Lung (tissue), 12 donors: Measurements from ENCODE around the gene SUMO2. TPM values are rescaled to one million over a fixed set of nuclear protein-coding genes. Genes with fewer than 3 reads are reported as not detected.
A peak's percentile ranks its signal among the peaks of the same experiment; 100 is the strongest.

Experiments used
- ATAC-seq: fragments of 200-7000 bp; cut with Tn5 transposase; one replicate; pipeline ENCODE4 v1.9.1; 2020; ENCODE audit warnings: moderate number of reproducible peaks; ENCODE audit not compliant: insufficient read depth, low FRiP score
- DNase-seq, 3 donors: peaks; one replicate each; pipeline ENCODE4 v3.0.0-alpha.2; 2013 to 2017
- H3K27ac ChIP-seq, 2 donors: one replicate each; pipeline ENCODE4 v1.5.1; 2013; ENCODE audit warnings: mild to moderate bottlenecking in 2 of 2, moderate library complexity in 2 of 2, control low read depth in 1 of 2, inconsistent platforms in 1 of 2, low read depth in 1 of 2, low read length in 1 of 2
- H3K27me3 ChIP-seq, 3 donors: one replicate each; pipeline ENCODE4 v1.5.1; 2013; ENCODE audit warnings: low read length in 2 of 3; ENCODE audit not compliant: control insufficient read depth in 3 of 3, insufficient read depth in 3 of 3
- H3K36me3 ChIP-seq, 4 donors: one replicate each; pipeline ENCODE4 v1.5.1; 2013; ENCODE audit warnings: low read length in 4 of 4, mild to moderate bottlenecking in 1 of 4, moderate library complexity in 1 of 4; ENCODE audit not compliant: control insufficient read depth in 4 of 4, insufficient read depth in 4 of 4
- H3K4me1 ChIP-seq, 5 donors: one replicate each; pipeline ENCODE4 v1.5.1; 2013; ENCODE audit warnings: low read length in 5 of 5, mild to moderate bottlenecking in 2 of 5, moderate library complexity in 1 of 5; ENCODE audit not compliant: control insufficient read depth in 5 of 5, insufficient read depth in 5 of 5
- H3K4me3 ChIP-seq: one replicate; pipeline ENCODE4 v1.5.1; 2013; ENCODE audit warnings: mild to moderate bottlenecking, control low read depth, moderate library complexity
- H3K9ac ChIP-seq, 2 donors: one replicate each; pipeline ENCODE4 v1.5.1; 2013; ENCODE audit warnings: low read length in 2 of 2, control low read depth in 1 of 2; ENCODE audit not compliant: insufficient read depth in 1 of 2
- H3K9me3 ChIP-seq, 4 donors: one replicate each; pipeline ENCODE4 v1.5.1; 2013; ENCODE audit warnings: low read length in 3 of 4, mild to moderate bottlenecking in 1 of 4, moderate library complexity in 1 of 4; ENCODE audit not compliant: control insufficient read depth in 4 of 4, insufficient read depth in 3 of 4
- WGBS, 2 donors: extraction: QIAGEN DNeasy Blood & Tissue Kit; methylation state at CpG; one replicate each; pipeline ENCODE4 v1.1.7; 2013; 5-methylcytosine and 5-hydroxymethylcytosine counted together
- polyA plus RNA-seq, 2 donors: library from polyadenylated mRNA; stranded (reverse); fragments of 200-250 nt; gene quantifications; one replicate each; pipeline ENCODE4 v1.2.1, GENCODE V29; 2013
- total RNA-seq, 2 donors: library from RNA; depleted of rRNA in 1 of 2; stranded (reverse); fragments of >200 nt in 1 of 2; gene quantifications; one replicate each; pipeline ENCODE4 v1.2.1, GENCODE V29; 2014 to 2021
- TF ChIP-seq, protein P1 (sequence below): IDR thresholded peaks from 2 replicates; pipeline ENCODE4 v1.5.1; 2012; ENCODE audit warnings: mild to moderate bottlenecking; ENCODE audit errors: control extremely low read depth, extremely low read depth
- donor health status: control.
- donor health status: control.
- donor health status: Bipolar disorder and iron deficiency.
- donor health status: healthy.
- donor health status: DM: yes; HTN: yes; CAD: no.

Gene SUMO2
- total and polyA plus RNA-seq, 4 donors = 53.6 to 242 (median 89.4) TPM

DNA sequence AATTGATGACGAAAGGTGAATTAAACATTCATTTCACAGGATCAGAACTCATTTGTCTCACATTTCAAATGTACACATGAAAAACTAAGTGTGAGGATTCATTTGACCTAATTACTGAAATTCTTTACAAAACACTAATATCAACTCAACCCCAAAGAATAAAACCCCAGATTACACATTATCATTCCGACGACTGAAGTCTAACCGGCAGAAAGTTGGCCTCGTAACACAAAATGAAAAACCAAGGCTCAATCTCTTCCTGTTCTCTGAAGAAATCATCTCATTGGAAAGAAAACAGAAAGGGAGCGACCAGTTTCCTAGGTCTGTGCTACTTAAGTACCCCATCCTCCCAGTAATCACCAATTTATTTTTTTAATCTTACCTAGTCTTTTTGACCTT lies 30.2 kb downstream of the SUMO2 start:
- DNase-seq (no peak), ATAC-seq (no peak)
- 88 to 94% methylated on average over 6 of the region's 6 CpGs for WGBS, 2 donors
- H3K9ac ChIP-seq = peak overlapping the region; percentile 82 to 86
- H3K36me3 ChIP-seq = peaks cover 3 to 8% (median 5%) of the 10 kb centered on the region in 4 donors
- H3K27ac ChIP-seq = no peak overlapping the region
- no peaks in the 10 kb centered on the region for H3K9me3 ChIP-seq
- H3K4me1 ChIP-seq = peaks cover 0 to 20% (median 3%) of the 10 kb centered on the region in 5 donors
- no peaks in the 10 kb centered on the region for H3K27me3 ChIP-seq
- no peak overlapping the region for H3K4me3 ChIP-seq
- TF ChIP-seq, protein P1, sequence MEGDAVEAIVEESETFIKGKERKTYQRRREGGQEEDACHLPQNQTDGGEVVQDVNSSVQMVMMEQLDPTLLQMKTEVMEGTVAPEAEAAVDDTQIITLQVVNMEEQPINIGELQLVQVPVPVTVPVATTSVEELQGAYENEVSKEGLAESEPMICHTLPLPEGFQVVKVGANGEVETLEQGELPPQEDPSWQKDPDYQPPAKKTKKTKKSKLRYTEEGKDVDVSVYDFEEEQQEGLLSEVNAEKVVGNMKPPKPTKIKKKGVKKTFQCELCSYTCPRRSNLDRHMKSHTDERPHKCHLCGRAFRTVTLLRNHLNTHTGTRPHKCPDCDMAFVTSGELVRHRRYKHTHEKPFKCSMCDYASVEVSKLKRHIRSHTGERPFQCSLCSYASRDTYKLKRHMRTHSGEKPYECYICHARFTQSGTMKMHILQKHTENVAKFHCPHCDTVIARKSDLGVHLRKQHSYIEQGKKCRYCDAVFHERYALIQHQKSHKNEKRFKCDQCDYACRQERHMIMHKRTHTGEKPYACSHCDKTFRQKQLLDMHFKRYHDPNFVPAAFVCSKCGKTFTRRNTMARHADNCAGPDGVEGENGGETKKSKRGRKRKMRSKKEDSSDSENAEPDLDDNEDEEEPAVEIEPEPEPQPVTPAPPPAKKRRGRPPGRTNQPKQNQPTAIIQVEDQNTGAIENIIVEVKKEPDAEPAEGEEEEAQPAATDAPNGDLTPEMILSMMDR = no peak

DNA sequence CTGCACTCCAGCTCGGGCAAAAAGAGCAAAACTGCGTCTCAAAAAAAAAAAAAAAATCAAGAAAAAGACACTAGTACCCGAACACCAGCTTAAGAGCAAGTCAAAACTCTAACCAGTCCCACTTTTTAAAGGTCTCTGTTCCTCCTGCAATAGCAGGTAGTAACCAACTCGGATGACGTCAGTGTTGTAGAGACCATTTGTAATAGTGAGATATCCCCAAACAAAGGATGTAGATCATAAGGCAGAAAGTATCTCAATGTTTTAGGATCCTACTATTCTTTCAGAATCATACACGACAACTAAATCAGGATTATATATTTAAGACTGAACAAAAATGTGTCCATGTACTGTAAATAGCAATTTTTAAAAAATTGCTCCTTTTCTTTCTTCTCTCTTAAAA lies 30.8 kb downstream of the SUMO2 start:
- WGBS, 2 donors = 91 to 94% methylated on average over 6 of the region's 6 CpGs
- ATAC-seq (no peak), DNase-seq (peak in 2 of 3 donors; percentile 60 to 65)
- Histone ChIP-seq H3K27ac (no peak overlapping the region), H3K36me3 (peaks cover 4 to 13% (median 6%) of the 10 kb centered on the region in 4 donors), H3K4me3 (no peak overlapping the region), H3K9me3 (no peaks in the 10 kb centered on the region), H3K9ac (peak overlapping the region in 1 of 2 donors; percentile 19), H3K4me1 (peaks cover 0 to 20% (median 3%) of the 10 kb centered on the region in 5 donors), H3K27me3 (no peaks in the 10 kb centered on the region)
- TF ChIP-seq, protein P1 = no peak

- 73 to 75% methylated on average over 6 of the region's 6 CpGs for WGBS, 2 donors
These were observed 34.7 kb downstream of the SUMO2 start for GRCh38 chr17:75147878-75148546.

More at GRCh38 chr17:75147878-75148546, 34.7 kb downstream of the SUMO2 start:
- Histone ChIP-seq H3K36me3 (peaks cover 8 to 20% (median 18%) of the 10 kb centered on the region in 4 donors), H3K27me3 (no peaks in the 10 kb centered on the region), H3K9ac (no peak overlapping the region), H3K4me1 (peaks cover 0 to 13% (median 0%) of the 10 kb centered on the region in 5 donors), H3K4me3 (no peak overlapping the region), H3K27ac (peak overlapping the region in 1 of 2 donors; percentile 27), H3K9me3 (no peaks in the 10 kb centered on the region)
- no peak for ATAC-seq
- no peak for DNase-seq
- TF ChIP-seq, protein P1 = no peak
